Spleen (tissue), 7 donors: ENCODE data around the gene FRMPD2.

Experiments
- POLR2A ChIP-seq, 3 donors: fragments of 450-650 bp; IDR thresholded peaks; one replicate each; pipeline ENCODE4 v1.5.1; 2017; ENCODE audit warnings: antibody characterized with exemption in 3 of 3, mild to moderate bottlenecking in 1 of 3
- POLR2AphosphoS5 ChIP-seq, 3 donors: sonication (generic); formaldehyde crosslinking; IDR thresholded peaks; one replicate each; pipeline ENCODE4 v1.5.1; 2017; ENCODE audit warnings: antibody characterized with exemption in 3 of 3
- TF ChIP-seq, protein P1 (sequence below), 11 experiments: fragments of 200-600 bp in 7 of 11; fragments of 450-650 bp in 4 of 11; sonication (generic) in 4 of 11; IDR thresholded peaks in 8 of 11; conservative IDR thresholded peaks in 3 of 11; 1 replicate in 7 of 11; 2 replicates in 4 of 11; pipeline versions ENCODE4 v1.4.0 to v1.8.0; 2016 to 2021; ENCODE audit warnings: antibody characterized with exemption in 11 of 11, inconsistent platforms in 4 of 11, mild to moderate bottlenecking in 1 of 11
- donor health status: DM: no; HTN: no; CAD: no; lungs with moderate emphysema.
- donor health status: DM: no; HTN: no; CAD: no.
- donor health status: DM: no; HTN: no; CAD: no.

GRCh38 chr10:48305905-48306264, 31.4 kb upstream of the FRMPD2 start:
- TF ChIP-seq POLR2AphosphoS5 (IDR thresholded peaks at IDR 0.05) (no peak), POLR2A (IDR thresholded peaks at IDR 0.05) (no peak)
- TF ChIP-seq, protein P1, sequence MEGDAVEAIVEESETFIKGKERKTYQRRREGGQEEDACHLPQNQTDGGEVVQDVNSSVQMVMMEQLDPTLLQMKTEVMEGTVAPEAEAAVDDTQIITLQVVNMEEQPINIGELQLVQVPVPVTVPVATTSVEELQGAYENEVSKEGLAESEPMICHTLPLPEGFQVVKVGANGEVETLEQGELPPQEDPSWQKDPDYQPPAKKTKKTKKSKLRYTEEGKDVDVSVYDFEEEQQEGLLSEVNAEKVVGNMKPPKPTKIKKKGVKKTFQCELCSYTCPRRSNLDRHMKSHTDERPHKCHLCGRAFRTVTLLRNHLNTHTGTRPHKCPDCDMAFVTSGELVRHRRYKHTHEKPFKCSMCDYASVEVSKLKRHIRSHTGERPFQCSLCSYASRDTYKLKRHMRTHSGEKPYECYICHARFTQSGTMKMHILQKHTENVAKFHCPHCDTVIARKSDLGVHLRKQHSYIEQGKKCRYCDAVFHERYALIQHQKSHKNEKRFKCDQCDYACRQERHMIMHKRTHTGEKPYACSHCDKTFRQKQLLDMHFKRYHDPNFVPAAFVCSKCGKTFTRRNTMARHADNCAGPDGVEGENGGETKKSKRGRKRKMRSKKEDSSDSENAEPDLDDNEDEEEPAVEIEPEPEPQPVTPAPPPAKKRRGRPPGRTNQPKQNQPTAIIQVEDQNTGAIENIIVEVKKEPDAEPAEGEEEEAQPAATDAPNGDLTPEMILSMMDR (IDR thresholded peaks at IDR 0.05 in 8 of 11, conservative IDR thresholded peaks at IDR 0.05 in 3 of 11): no peak
